Effector memory CD8-positive, alpha-beta T cell (primary cell): ENCODE results near the gene ALKBH5.

Experiments
- ATAC-seq: fragments of 150-1000 bp; cut with Tn5 transposase; replicated peaks from 2 replicates; pipeline ENCODE4 v1.10.0; 2021; ENCODE audit warnings: mild to moderate bottlenecking, moderate library complexity
- DNase-seq, 3 experiments: peaks; one replicate each; pipeline ENCODE4 v3.0.0; 2021
- H3K27ac Mint-ChIP-seq, 2 donors: one replicate each; pipeline ENCODE4 v1.8.0; 2022; ENCODE audit warnings: mild to moderate bottlenecking in 2 of 2, mixed read lengths in 2 of 2, moderate library complexity in 2 of 2
- H3K27me3 Mint-ChIP-seq, 2 donors: one replicate each; pipeline ENCODE4 v1.8.0; 2022; ENCODE audit warnings: mixed read lengths in 2 of 2
- H3K36me3 Mint-ChIP-seq: one replicate; pipeline ENCODE4 v1.8.0; 2022; ENCODE audit warnings: mild to moderate bottlenecking, moderate library complexity, mixed read lengths; ENCODE audit not compliant: insufficient read depth
- H3K4me1 Mint-ChIP-seq, 2 donors: one replicate each; pipeline ENCODE4 v1.8.0; 2022; ENCODE audit warnings: low read depth in 2 of 2, mixed read lengths in 2 of 2
- H3K4me3 Mint-ChIP-seq, 2 donors: one replicate each; pipeline ENCODE4 v1.8.0; 2022; ENCODE audit warnings: mild to moderate bottlenecking in 2 of 2, mixed read lengths in 2 of 2, moderate library complexity in 2 of 2
- H3K9me3 Mint-ChIP-seq, 2 donors: one replicate each; pipeline ENCODE4 v1.8.0; 2022; ENCODE audit warnings: mixed read lengths in 2 of 2

Gene ALKBH5

DNA sequence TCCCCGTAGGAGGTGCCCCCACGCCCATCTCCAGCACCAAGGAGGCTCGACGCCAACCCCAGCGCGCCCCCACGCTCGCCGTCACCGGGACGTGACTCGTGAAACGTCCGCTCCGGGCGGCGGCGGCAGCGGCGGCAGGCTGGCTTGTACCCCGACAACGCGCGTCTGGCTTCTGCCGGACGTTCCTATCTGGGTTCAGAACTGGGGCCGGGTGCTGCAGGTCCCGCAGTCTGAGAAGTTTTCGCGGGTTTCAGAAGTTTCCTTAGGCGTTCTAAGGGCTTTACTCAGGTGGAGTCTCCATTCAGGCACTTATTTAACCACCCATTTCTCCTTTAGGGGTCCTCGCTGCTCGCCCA is 672 bp upstream of the ALKBH5 start:
- DNase-seq = peak in 2 of 3 experiments; percentile 71 to 74
- peaks cover 60% of the 10 kb centered on the region for H3K36me3 Mint-ChIP-seq
- peak overlapping the region; percentile 94 to 96 for H3K4me3 Mint-ChIP-seq
- H3K4me1 Mint-ChIP-seq = peaks cover 38 to 42% of the 10 kb centered on the region in 2 donors
- H3K9me3 Mint-ChIP-seq = no peaks in the 10 kb centered on the region
- peak overlapping the region; percentile 98 to 99 for H3K27ac Mint-ChIP-seq
- H3K27me3 Mint-ChIP-seq = no peaks in the 10 kb centered on the region
- peak; percentile 36 for ATAC-seq

DNA sequence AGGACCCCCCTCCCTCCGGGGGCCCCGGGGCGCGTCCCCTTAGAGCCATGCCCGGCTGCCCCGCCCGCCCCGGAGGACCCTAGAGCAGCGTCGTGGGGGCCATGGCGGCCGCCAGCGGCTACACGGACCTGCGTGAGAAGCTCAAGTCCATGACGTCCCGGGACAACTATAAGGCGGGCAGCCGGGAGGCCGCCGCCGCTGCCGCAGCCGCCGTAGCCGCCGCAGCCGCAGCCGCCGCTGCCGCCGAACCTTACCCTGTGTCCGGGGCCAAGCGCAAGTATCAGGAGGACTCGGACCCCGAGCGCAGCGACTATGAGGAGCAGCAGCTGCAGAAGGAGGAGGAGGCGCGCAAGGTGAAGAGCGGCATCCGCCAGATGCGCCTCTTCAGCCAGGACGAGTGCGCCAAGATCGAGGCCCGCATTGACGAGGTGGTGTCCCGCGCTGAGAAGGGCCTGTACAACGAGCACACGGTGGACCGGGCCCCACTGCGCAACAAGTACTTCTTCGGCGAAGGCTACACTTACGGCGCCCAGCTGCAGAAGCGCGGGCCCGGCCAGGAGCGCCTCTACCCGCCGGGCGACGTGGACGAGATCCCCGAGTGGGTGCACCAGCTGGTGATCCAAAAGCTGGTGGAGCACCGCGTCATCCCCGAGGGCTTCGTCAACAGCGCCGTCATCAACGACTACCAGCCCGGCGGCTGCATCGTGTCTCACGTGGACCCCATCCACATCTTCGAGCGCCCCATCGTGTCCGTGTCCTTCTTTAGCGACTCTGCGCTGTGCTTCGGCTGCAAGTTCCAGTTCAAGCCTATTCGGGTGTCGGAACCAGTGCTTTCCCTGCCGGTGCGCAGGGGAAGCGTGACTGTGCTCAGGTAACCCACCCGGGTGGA is 759 bp downstream of the ALKBH5 start:
- ATAC-seq (peak; percentile 25), DNase-seq (peak; percentile 72 to 74 (median 73))
- peak overlapping the region; percentile 94 to 96 for H3K4me3 Mint-ChIP-seq
- no peaks in the 10 kb centered on the region for H3K27me3 Mint-ChIP-seq
- H3K27ac Mint-ChIP-seq = peak overlapping the region; percentile 98 to 99
- peaks cover 47 to 52% of the 10 kb centered on the region in 2 donors for H3K4me1 Mint-ChIP-seq
- H3K9me3 Mint-ChIP-seq = no peaks in the 10 kb centered on the region
- H3K36me3 Mint-ChIP-seq = peaks cover 65% of the 10 kb centered on the region

DNA sequence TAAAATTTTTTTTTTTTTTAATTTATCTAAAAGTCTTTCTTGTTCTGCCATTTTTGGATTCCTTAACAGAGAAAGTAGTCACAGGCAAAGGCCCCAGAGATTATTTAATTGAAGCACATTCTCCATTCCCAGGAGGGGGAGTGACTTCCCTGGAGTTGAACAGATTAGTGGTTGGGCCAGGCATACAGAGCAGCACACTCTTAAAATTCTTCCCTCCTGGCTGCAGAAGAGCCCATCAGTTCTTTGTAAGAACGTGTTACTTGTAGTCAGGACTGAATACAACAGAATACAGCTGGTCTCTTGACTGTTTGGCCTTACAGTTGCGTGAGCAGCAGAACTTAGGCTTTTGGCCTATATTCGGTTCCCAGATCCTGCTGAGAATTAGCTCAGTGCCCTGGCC is 1.8 kb downstream of the ALKBH5 start:
- Mint-ChIP-seq H3K9me3 (no peaks in the 10 kb centered on the region), H3K36me3 (peaks cover 67% of the 10 kb centered on the region), H3K27ac (peak overlapping the region; percentile 98 to 99), H3K27me3 (no peaks in the 10 kb centered on the region), H3K4me3 (peak overlapping the region; percentile 94 to 96), H3K4me1 (peaks cover 53 to 60% of the 10 kb centered on the region in 2 donors)
- ATAC-seq (no peak), DNase-seq (no peak)

DNA sequence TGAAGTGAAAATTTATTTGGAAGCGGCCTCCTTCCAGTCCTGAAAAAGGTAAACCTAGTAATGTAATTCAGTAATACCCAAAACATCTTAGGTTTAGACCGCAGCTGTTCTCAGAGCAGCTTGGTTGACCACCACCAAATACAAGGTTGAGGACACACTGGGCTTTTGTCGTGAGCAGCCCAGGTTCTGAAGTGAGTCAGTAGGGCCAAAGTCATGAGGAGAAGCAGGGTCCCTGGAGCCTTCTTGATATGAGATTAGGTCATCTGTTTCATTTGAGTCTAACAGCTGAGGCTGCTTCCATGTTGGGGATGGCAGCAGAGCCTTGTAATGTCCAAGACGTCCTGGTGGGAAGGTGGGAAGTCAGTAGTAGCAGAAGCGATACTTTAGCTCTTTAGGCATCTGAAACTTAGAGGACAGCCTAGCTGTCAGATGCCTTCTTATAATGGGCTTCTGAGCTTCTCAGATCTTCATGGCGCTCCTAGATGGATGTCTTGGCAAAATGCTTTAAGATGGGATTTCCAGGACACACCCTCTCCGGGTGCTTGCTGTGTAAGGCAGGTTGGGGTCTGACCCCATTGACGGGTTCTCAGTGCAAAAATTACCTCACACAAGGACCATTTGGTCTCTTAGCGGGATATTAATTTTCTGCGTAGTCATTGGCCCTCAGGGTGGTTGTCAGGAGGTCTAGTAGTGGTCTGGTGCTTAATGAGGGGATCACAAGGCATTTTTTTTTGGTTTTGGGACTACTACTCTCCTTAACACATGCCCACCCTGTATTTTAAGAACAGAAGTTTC is 2.4 kb downstream of the ALKBH5 start:
- H3K27me3 Mint-ChIP-seq = no peaks in the 10 kb centered on the region
- ATAC-seq = no peak
- peak overlapping the region; percentile 98 to 99 for H3K27ac Mint-ChIP-seq
- peaks cover 60 to 66% of the 10 kb centered on the region in 2 donors for H3K4me1 Mint-ChIP-seq
- peak overlapping the region; percentile 94 to 96 for H3K4me3 Mint-ChIP-seq
- H3K36me3 Mint-ChIP-seq = peaks cover 72% of the 10 kb centered on the region
- no peaks in the 10 kb centered on the region for H3K9me3 Mint-ChIP-seq
- DNase-seq = no peak

DNA sequence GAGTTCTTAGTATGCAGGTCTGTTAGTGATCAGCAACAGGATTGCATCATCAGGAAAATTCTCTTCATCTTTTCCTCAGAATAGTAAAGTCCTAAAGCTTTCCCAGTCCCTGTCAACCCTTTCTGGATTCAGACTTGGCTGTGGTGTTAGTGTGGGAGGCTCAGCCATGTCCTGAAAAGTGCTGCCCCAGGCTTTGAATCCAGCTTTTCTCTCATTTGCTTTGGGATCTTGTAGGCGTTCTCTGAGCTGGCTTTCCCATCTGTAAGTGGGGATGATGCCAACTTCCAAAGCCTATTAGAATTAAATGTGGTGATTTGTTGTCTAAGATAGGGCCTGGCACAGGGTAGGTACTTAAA is 3.0 kb downstream of the ALKBH5 start:
- ATAC-seq = no peak
- Mint-ChIP-seq H3K4me1 (peaks cover 66 to 72% of the 10 kb centered on the region in 2 donors), H3K27me3 (no peaks in the 10 kb centered on the region), H3K9me3 (no peaks in the 10 kb centered on the region), H3K27ac (peak overlapping the region; percentile 45 to 98), H3K36me3 (peaks cover 68% of the 10 kb centered on the region), H3K4me3 (peak overlapping the region; percentile 94 to 96)
- no peak for DNase-seq

DNA sequence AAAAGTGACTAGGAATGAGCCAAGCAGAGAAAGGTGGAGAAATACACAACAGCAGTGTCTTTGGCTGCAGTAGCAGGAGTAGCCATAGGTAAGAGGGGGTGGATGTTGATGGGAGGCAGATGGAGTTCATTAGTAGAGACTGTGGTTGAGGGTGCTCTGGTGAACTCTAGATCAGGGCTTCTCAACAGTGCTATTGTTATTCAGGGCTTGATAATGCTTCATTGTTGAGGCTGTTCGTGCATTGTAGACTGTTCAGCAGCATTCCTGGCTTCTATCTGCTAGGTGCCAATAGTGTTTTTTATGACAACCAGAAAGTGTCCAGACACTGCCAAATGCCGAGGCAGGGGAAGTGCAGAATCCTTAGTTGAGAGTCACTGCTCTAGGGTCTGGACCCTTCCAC is 3.6 kb downstream of the ALKBH5 start:
- H3K27ac Mint-ChIP-seq = peak overlapping the region; percentile 45 to 98
- H3K4me1 Mint-ChIP-seq = peaks cover 65 to 74% of the 10 kb centered on the region in 2 donors
- no peaks in the 10 kb centered on the region for H3K9me3 Mint-ChIP-seq
- ATAC-seq (no peak), DNase-seq (no peak)
- H3K27me3 Mint-ChIP-seq = no peaks in the 10 kb centered on the region
- peak overlapping the region; percentile 94 to 96 for H3K4me3 Mint-ChIP-seq
- H3K36me3 Mint-ChIP-seq = peaks cover 64% of the 10 kb centered on the region

DNA sequence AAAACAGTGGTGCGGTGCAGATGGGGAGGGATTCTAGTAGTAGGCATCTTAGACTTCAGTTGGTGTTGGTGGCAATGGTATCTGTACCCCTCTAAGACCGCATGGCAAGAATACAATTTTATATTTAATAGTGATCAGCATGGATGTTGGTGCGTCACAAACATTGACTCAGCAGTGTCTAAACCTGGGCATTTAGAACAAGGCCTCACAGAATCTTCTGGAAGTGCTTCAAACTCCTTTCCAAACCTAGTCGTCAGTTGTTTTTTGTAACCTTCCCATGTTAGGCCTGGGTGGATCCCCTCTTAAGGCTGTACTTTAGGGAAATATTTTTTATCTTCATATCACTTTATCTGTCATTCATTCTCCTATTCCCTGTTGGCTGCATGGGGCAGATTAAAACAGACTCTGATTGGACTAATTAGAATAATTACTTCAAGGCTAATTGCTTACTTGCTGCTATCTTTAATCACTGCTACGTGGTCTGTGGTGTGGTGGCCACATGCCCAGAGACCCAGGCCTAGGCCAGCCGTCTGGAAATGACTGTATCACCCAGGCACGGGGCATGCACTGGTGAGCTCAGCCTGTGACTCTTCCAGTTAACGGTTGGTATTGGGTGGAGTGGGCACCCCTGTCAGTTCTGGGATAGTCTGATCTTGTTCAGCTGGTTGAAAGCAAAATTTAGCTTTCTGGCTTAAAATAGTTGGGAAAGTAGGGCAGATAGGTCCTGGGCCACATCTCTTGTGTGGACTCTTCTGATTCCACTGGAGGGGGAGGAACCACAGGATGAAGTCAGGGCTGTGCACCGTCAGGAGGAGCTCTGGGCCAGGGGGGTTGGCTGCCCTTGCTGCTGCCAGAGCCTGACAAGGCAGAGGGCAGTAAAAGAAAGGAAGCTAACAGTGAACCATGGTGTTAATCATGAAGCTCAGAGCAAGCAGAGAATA is 4.5 kb downstream of the ALKBH5 start:
- DNase-seq (no peak), ATAC-seq (no peak)
- peak overlapping the region; percentile 94 to 96 for H3K4me3 Mint-ChIP-seq
- H3K27ac Mint-ChIP-seq = peak overlapping the region; percentile 45 to 98
- H3K9me3 Mint-ChIP-seq = no peaks in the 10 kb centered on the region
- H3K27me3 Mint-ChIP-seq = no peaks in the 10 kb centered on the region
- H3K36me3 Mint-ChIP-seq = peaks cover 59% of the 10 kb centered on the region
- peaks cover 61 to 67% of the 10 kb centered on the region in 2 donors for H3K4me1 Mint-ChIP-seq

DNA sequence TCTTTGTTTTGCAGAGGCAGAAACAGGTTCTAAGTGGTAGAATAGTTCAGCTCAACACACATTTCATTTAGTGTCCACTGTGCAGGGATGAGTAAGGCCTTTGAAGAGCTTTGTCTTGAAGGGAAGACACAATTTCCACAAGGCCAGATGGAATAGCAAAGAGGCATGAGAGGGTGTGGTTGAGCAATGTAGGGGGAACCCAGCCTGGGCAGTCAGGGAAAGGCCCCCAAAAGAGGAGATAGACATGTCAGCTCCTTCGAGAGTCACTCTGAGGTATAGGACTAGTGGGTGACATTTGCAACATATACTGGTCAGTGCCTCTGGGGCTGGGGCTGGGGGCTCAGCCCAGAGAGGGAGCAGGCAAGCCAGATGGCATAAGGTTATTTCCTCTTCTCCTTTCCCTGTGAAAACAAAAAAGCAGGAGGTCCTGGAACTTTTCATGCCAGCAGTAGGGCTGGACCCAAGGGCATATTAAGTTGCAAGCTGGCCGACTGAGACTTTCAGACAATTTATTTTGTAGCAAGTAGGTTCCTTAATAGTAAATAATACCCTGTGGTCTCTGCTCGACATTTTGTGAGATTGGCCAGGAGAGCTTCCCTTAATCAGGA is 7.1 kb downstream of the ALKBH5 start:
- peaks cover 59% of the 10 kb centered on the region for H3K36me3 Mint-ChIP-seq
- no peak for ATAC-seq
- peak overlapping the region; percentile 46 to 98 for H3K27ac Mint-ChIP-seq

DNA sequence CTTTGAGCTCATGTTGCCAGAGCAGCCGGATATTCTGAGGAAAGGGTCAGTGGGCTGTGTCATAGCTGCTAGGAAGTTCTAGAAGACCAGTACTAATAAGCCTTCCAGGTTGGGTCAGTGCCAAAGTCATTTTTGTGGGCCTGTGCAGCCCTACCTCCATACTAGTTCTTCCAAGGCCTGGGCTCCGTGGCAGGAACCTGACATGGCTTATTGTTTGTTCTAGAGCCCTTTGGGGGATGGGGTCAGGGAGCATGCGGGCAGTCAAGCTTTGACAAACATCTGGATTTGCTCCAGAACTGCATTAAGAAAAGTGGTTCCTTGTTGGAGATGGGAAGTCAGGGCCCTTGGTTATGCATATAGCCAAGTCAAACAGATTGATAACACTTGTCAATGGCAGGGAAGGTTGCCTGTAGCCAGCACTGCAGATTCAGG is 7.6 kb downstream of the ALKBH5 start:
- peaks cover 61% of the 10 kb centered on the region for H3K36me3 Mint-ChIP-seq
- H3K4me1 Mint-ChIP-seq = peaks cover 61 to 71% of the 10 kb centered on the region in 2 donors
- no peaks in the 10 kb centered on the region for H3K27me3 Mint-ChIP-seq
- no peaks in the 10 kb centered on the region for H3K9me3 Mint-ChIP-seq
- H3K27ac Mint-ChIP-seq = peak overlapping the region; percentile 25 to 41
- H3K4me3 Mint-ChIP-seq = peak overlapping the region in 1 of 2 donors; percentile 27
- DNase-seq = no peak
- ATAC-seq = no peak

More for the DNA sequence above, 7.1 kb downstream of the ALKBH5 start:
- no peak for DNase-seq
- peak overlapping the region; percentile 7 to 49 for H3K4me3 Mint-ChIP-seq
- H3K27me3 Mint-ChIP-seq = no peaks in the 10 kb centered on the region
- no peaks in the 10 kb centered on the region for H3K9me3 Mint-ChIP-seq
- H3K4me1 Mint-ChIP-seq = peaks cover 64 to 76% of the 10 kb centered on the region in 2 donors

DNA sequence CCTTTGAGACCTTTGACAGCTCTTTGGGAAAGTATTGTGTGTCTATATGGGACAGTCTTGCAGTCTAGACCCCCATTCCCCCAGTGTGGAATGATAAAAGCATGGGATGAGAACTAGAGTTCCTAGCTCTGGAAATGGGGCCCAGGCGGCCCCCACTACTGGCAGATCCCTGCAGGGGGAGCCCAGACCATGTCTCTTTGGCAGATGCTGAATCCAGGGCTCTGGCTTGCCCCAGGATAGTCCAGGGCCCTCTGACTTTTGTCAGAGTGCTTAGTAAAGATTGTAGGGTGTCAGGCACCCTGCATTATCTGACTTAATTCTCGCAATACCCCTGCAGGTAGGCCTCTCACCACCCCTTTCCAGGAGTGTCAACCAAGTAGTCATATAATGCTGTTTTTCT is 8.3 kb downstream of the ALKBH5 start:
- Mint-ChIP-seq H3K36me3 (peaks cover 63% of the 10 kb centered on the region), H3K27me3 (no peaks in the 10 kb centered on the region), H3K4me1 (peaks cover 56 to 66% of the 10 kb centered on the region in 2 donors), H3K9me3 (no peaks in the 10 kb centered on the region), H3K27ac (peak overlapping the region; percentile 25 to 41), H3K4me3 (peak overlapping the region in 1 of 2 donors; percentile 27)
- no peak for DNase-seq
- peak; percentile 33 for ATAC-seq

DNA sequence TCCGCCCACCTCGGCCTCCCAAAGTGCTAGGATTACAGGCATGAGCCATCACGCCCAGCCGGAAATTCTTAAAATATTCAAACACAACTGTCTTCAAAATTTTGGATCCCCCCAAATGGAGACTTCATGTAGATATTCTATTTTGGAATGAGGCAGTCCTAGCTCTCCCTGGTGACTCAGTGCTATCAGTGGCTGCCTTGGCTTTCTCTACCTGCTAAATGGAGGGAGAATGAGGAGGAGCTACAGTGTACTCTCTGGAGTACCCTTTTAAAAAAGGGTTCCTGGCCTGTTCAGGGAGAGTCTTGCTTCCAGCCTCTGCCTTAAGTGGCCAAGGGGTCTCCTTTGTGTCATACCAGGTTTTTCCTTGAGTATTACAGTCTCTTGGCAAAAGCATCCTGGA is 10.8 kb downstream of the ALKBH5 start:
- DNase-seq (no peak), ATAC-seq (no peak)
- H3K27ac Mint-ChIP-seq = peak overlapping the region in 1 of 2 donors; percentile 68
- H3K4me3 Mint-ChIP-seq = no peak overlapping the region
- H3K36me3 Mint-ChIP-seq = peaks cover 67% of the 10 kb centered on the region
- no peaks in the 10 kb centered on the region for H3K9me3 Mint-ChIP-seq
- peaks cover 58 to 68% of the 10 kb centered on the region in 2 donors for H3K4me1 Mint-ChIP-seq
- no peaks in the 10 kb centered on the region for H3K27me3 Mint-ChIP-seq

DNA sequence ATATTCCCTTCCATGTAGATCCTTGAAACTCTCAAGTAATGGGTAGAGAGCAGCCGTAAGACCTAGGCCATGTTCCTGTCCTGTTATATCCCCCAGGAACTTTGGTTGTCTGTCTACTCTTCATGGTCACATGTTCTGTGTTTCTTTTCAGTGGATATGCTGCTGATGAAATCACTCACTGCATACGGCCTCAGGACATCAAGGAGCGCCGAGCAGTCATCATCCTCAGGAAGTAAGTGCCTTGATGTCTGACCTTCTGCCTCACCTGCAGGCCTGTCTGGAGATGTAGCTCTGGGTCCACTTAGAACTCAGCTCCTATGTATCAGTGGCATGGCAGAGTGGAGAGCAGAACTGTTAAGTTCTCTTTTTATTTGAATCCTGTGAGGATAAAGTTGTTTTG is 11.2 kb downstream of the ALKBH5 start:
- H3K27me3 Mint-ChIP-seq = no peaks in the 10 kb centered on the region
- H3K36me3 Mint-ChIP-seq = peaks cover 66% of the 10 kb centered on the region
- peaks cover 56 to 65% of the 10 kb centered on the region in 2 donors for H3K4me1 Mint-ChIP-seq
- DNase-seq = no peak
- no peaks in the 10 kb centered on the region for H3K9me3 Mint-ChIP-seq
- no peak overlapping the region for H3K4me3 Mint-ChIP-seq
- no peak for ATAC-seq
- peak overlapping the region; percentile 33 to 68 for H3K27ac Mint-ChIP-seq
